Stimulated activated CD4-positive, alpha-beta T cell treated with anti-CD3 and anti-CD28 coated beads, TNF-alpha, amount 100 ng/mL, for 48 hours (primary cell): ENCODE data around the gene AKAP13.
A peak's percentile ranks its signal among the peaks of the same experiment; 100 is the strongest.

ENCODE experiments used
- DNase-seq, 3 donors: peaks; one replicate each; pipeline ENCODE4 v3.0.0-alpha.2; 2020; ENCODE audit warnings: low read depth in 3 of 3

AKAP13 gene

DNA sequence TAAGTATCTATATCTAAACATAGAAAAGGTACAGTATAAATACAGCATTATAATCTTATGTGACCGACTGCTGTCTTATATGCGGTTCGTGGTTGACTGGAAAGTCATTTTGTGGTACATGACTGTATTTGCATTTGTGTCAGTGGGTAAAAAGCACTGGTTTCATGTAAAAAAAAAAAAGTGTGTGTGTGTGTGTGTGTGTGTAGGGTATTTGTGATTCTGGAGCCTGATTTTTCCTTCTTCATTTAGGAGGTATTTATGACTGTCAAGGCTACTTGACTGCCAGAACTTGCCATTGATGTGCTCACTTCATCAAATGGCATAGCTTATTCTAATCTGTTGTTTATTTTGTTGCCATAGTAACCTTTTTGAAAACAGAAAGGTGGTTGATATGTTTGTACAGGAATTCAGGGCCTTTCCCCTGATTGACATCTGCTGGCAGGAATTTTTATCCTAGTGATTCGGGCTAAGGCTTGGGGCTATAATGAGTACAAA is 63.2 kb downstream of the AKAP13 start:
- peak in 1 of 3 donors; percentile 10 for DNase-seq

GRCh38 chr15:85444122-85444745 is 63.8 kb downstream of the AKAP13 start:
- DNase-seq, result no peak

DNA sequence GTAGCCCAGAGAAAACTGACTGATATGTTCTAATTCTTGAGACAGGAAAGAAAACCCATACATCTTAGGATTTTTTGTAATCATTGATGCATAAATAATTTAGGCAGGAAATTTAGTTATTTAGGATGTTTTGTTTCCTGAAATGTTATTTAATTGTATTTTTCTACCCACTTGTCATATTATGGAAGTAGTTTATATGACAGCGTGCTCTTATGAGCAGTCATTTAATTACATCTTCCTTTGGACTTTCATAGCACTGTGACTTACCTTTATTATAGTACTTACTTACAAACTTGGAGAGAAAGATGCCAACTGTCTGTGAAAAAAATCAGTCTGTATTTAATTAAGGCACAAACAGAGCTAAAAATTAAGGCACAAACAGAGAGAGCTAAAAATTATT is 65.0 kb downstream of the AKAP13 start:
- no peak for DNase-seq

DNA sequence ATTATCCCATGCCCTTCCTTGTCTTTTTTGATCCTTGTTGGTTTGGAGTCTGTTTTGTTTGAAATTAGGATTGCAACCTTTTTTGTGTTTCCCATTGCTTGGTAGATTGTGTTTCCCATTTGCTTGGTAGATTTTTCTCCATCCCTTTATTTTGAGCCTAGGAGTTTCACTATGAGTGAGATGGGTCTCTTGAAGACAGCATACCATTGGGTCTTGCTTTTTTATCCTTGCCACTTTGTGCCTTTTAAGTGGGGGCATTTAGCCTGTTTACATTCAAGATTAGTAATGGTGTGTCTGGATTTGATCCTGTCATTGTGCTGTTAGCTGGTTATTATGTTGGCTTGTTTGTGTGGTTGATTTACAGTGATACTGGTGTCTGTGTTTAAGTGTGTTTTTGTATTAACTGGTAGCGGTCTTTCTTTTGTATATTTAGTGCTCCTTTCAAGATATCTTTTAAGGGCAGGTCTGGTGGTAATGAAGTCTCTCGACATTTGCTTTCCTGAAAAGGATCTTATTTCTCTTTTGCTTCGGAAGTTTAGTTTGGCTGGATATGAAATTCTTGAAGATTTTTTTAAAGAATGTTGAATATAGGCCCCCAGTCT is 70.8 kb downstream of the AKAP13 start:
- no peak for DNase-seq

- DNase-seq, result no peak
Observed at GRCh38 chr15:85452436-85452835, 72.0 kb downstream of the AKAP13 start.

GRCh38 chr15:85453144-85453872 is 72.9 kb downstream of the AKAP13 start:
- DNase-seq, result no peak

GRCh38 chr15:85454403-85454802 is 74.0 kb downstream of the AKAP13 start:
- no peak for DNase-seq

GRCh38 chr15:85455891-85456290 is 75.5 kb downstream of the AKAP13 start:
- no peak for DNase-seq

DNA sequence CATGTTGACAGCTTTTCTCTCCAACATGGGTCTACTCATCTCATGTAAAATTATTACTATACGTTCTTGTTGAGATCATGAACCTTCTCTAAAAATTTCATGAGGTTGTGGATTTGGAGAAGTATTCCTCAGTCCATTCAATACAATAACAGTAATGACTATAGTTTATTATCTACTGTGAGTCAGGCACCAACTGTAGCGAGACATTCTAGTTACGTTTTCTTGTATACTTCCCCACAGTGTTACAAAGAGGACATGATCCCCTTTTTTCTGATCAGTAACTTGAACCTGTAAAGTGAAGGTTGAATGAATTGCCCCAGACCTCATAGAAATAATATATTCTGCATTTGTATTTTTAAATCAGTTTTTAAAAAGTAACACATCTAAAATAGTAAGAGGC is 76.4 kb downstream of the AKAP13 start:
- no peak for DNase-seq

- DNase-seq, result no peak
Observed at GRCh38 chr15:85457392-85457968, 77.1 kb downstream of the AKAP13 start.

GRCh38 chr15:85458764-85459163 is 78.4 kb downstream of the AKAP13 start:
- DNase-seq, result no peak

- no peak for DNase-seq
Observed at GRCh38 chr15:85462029-85462428, 81.6 kb downstream of the AKAP13 start.

DNA sequence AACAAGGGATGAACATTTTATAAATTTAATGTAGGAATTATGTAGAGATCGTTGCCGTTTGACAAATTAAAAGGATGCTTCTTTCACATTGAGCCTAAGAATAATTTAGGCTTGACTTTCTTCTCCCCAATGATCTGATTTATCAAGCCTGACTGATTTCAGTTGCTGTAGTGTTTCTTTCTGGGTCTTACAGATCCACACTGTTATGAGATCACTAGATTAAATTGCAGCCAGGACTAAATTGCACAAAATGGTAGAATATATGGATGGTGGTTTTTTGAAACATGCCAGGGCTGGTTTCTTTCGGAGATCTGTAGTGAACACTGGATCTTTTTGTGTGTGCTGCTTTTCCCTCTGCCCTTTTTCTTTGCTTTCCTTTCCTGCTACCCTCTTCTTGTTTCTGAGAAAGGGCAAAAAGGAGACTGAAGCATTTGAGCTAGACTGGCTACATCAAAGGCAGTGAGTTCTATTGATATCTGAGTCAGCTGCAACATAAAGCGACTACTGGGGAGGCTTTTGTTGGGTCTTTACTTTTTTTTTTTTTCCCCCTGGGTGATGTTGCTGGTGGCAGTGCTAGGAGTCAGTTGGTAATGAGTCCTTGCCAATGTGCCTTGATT is 83.0 kb downstream of the AKAP13 start:
- DNase-seq, result no peak

DNA sequence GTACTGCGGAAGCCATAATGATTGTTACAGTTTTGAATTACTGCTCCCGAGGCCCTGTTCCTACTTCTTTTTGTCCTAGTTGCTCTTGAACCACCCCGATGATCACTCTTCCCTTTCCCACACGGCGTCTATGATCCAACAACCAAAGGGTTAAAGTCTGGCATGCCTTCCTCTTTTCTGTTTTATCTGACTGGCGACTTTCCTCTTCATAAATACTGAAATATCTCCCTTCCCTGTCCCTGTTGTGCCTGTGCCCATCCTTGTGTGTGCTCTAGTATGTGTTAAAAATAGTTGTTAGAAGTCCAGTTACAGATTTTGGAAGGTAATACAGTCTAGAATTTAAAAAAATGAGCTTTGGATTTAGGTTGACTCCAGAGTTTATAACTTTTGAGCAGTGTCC is 83.6 kb downstream of the AKAP13 start:
- no peak for DNase-seq

DNA sequence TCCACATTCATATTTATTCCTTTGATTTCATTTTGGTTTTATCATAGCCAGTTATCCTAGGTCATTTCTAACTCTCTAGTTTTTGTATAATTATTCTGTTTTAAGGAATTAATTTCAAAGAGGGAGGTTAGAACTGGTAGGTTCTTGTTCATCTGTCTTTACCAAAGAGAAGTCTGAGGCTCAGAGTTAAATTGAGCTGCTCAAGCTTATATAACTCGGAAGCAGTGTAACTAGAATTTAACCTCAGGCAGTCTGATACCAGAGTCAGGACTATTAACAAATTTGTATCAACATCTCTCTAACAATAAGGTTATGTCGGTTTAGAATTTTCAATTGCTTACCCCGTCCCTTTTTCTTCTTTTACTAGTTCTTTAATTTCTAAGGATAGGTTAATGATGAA is 84.1 kb downstream of the AKAP13 start:
- DNase-seq, result no peak

- no peak for DNase-seq
Observed at GRCh38 chr15:85470563-85471271, 90.3 kb downstream of the AKAP13 start.

DNA sequence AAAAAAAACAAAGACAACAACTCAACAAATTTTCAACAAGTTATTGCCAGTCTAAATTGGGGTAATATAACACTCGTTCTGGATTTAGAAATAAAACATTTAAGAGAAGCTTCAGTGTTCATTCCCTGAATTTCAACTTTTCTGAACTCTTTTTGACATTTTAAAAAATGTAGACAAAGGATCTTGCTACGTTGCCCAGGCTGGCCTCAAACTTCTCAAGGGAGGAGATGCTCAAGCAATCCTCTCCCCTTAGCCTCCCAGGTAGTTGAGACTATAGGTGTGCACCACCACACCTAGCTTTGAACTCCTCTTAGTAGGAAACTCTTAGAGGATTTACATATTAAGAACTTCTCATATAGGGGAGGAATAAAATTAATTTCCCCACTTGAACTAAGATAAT is 91.9 kb downstream of the AKAP13 start:
- no peak for DNase-seq

DNA sequence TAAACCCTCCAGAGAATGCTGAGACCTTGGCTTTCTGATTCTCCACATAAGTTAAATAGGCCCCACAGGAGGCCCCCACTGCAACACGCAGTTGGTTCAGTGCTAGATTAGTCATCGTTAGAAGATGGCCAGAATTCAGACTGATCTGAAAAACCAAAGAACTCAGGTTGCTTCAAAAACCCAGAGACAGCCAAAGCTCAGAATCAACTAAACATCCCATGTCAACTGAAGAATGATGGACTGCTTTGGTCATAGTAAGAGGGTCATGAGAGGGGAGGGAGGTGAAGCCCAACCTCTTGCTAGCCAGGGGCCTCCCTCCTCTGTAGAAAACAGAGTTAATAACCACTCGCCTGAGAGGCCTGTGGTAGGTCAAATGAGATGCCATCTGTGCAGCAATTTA is 93.1 kb downstream of the AKAP13 start:
- DNase-seq, result no peak

GRCh38 chr15:85474700-85475316 is 94.4 kb downstream of the AKAP13 start:
- DNase-seq, result no peak

DNA sequence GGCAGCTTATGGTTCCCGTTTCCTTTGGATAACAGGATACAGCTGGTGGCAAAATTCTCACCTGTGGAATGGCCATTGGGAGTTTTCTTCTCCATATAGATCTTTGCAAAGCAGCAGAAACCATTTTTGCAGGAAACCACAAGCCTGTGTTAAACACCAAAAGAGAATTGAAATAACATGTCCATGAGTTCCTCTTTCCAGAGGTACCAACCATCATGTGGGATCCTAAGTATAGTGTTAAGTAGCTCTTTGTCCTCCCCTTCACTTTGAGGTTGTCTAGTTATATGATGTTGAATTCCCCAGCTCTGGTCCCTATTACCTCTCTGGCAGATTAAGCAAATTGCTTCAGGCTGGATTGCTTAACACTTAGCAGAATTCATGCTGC is 94.9 kb downstream of the AKAP13 start:
- DNase-seq, result no peak

DNA sequence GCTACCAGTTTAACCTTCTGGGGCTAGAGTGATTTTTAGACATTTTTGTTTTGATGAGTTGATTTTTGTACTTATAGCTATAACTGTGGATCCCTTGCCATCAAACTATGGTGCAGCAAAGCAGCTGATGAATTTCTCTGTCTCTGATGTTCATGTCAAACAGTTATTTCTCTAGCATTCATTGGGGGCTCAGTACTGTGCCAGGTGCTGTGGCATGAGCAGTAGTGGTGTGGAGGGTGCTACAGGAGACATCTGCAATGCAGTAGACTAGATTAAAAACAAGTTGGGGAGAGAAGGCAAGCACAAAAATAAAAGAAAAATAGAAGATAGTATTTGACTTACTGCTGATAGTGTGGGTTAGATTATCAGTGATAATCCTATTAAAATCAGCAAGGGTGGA is 95.3 kb downstream of the AKAP13 start:
- DNase-seq, result no peak
